Jurkat, Clone E6-1 (cell line): ENCODE data around the gene GPR156. TPM values are rescaled to one million over a fixed set of nuclear protein-coding genes. Genes with fewer than 3 reads are reported as not detected.
"Not testable (repeated sequence)": the region's sequence is repeated elsewhere in the genome, so short reads cannot be mapped to it uniquely, and the experiment has no call there.

Source experiments
- DNase-seq: peaks from one replicate; pipeline ENCODE4 v3.0.0-alpha.2; 2011; ENCODE audit warnings: low read depth, low spot score
- H3K4me3 ChIP-seq: 2 replicates; pipeline ENCODE4 v1.5.1; 2011; ENCODE audit warnings: mild to moderate bottlenecking, low read length, control low read depth, moderate library complexity
- polyA plus RNA-seq: library from polyadenylated mRNA; unstranded; fragments of >200 nt; gene quantifications from one replicate; pipeline ENCODE4 v1.2.1, GENCODE V29; 2012; ENCODE audit warnings: missing spikeins; ENCODE audit not compliant: insufficient read length, insufficient read depth

GPR156 gene
- not detected for polyA plus RNA-seq

DNA sequence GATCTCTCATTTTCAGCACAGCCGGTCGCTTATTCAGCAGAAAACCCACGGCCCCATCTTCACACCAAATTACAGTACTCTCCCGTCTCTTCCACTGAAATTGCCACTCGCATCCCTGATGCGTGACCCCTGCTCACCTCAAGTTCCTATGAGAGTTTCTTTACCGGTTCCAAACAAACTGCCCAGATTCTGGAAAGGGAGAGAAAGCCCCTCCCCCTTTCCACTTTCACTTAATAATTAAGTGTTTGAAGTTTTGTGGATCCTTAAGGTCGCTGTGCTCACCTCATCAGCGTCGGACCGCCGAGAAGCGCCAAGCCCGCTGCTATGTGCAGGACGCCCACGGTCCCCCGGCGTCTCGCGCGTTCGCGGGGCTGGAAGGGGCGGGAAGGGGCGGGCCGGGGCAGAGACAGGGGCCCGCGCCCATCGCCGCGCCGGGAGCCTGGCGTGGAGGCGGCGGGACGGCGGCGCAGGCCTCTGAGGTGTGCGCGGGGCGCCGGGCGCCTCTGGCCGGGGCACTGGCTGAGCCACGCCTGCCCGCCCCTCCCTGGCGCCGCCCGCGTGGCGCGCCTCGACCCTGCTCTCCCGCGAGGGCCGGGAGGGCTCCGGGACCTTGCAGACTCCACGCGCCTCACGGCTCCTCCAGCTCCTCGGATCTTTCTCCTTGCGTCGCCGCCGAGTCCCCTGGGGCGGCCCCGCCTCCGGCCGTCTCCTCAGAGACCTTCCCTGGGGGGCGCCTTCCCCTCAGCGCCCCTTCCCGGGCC lies at the start of gene GPR156:
Gene GPR156 (minus strand): TSS at position 476 of the 761 bp plus-strand sequence. CDS start 41,124 bp downstream, outside the sequence.
- DNase-seq = no peak
- H3K4me3 ChIP-seq = no peak within 1 kb of the TSS

- H3K4me3 ChIP-seq = no peak overlapping the region
- no peak for DNase-seq
These were observed 47.6 kb upstream of the GPR156 start for GRCh38 chr3:120332646-120333045.

DNA sequence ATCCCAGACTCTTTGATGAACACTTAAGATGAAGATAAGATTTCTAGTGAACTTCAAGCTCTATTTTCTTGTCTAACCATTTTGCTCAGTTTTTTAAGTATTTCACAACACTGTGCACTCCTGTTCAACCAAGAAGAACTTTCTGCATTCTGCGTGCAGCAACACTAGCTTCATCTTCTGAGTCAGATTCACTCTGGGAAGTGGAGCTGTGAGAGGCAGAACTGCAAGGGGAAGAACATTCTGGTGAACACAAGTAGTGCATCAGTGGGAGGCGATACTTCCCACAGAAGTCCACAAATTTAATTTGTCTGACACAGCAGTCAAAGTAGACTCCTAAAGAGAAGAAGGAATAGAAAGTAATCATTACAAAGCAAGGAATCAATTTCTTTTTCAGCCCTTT lies 46.1 kb upstream of the GPR156 start:
- H3K4me3 ChIP-seq = no peak overlapping the region
- DNase-seq = no peak

- DNase-seq = no peak
- no peak overlapping the region for H3K4me3 ChIP-seq
These were observed 41.8 kb upstream of the GPR156 start for GRCh38 chr3:120326784-120327183.

DNA sequence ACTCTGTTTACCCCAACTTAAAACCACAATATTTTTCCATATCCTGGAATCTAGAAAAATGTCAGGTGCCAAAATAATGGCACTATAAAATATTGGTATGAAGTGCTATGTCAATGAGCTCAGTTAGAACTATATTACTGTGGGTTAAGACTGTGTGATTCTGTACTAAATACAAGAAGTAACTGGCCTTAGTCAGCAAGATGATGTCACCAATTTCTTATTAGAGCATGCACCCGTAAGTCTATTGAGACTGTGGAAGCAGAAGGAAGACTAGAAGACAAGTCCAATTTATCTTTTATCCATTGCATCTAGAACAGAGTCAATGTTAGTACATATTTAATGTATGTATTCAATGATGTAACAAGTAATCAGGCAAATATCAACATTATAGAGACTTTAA lies 39.2 kb upstream of the GPR156 start:
- H3K4me3 ChIP-seq = no peak overlapping the region
- no peak for DNase-seq

DNA sequence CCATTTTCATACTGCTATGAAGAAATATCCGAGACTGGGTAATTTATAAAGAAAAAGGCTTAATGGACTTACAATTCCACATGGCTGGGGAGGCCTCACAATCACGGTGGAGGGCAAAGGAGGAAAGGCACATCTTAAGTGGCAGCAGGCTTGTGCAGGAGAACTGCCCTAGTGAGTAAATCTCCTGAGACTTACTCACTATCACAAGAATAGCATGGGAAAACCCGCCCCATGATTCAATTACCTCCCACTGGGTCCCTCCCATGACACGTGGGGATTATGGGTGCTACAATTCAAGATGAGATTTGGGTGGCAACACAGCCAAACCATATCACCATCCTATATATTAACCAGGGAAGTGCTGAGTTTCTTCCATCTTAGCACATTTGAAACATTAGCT lies 38.7 kb upstream of the GPR156 start:
- DNase-seq, H3K4me3 ChIP-seq: not testable (repeated sequence)

DNA sequence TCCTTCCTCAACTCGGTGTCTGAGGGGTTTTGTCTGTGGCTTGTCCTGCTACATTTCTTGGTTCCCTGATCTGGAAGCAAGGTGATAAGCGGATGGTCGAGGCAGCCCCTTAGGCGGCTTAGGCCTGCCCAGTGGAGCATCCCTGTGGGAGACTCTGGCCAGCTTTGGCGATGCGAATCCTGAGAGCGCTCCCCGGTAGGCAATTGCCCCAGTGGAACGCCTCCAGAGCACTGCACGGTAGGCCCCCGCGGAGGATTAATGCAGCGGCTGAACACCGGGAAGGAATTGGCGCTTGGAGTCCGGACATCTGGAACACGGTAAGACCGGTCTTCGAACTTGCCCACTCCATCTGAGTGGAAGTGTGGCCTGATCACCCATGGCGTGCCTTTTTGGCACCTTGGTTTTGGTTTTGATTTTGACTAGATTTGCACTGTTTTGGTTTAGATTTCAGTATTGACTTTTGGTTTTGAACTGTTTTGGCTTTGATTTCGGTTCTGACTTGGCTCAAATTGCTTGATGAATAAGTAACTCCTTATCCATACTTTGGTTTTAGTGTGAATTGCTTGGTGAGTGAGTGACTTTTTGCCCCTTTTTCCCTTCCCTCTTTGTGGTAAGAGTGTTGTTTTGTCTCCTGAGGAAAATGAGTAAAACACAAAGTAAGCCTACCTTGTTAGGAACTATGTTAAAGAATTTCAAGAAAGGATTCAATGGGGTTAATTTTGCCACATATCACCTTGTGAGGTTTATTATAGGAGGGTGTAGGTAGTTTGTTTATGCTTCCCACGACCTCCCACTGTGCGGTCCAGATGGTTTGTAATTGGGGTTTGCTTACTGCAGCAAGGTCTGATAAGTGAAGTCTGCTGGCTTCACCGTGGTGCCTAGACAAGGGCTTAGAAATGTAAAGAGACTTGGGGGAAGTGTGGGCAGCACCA lies 27.1 kb upstream of the GPR156 start:
- no peak overlapping the region for H3K4me3 ChIP-seq
- DNase-seq = no peak

DNA sequence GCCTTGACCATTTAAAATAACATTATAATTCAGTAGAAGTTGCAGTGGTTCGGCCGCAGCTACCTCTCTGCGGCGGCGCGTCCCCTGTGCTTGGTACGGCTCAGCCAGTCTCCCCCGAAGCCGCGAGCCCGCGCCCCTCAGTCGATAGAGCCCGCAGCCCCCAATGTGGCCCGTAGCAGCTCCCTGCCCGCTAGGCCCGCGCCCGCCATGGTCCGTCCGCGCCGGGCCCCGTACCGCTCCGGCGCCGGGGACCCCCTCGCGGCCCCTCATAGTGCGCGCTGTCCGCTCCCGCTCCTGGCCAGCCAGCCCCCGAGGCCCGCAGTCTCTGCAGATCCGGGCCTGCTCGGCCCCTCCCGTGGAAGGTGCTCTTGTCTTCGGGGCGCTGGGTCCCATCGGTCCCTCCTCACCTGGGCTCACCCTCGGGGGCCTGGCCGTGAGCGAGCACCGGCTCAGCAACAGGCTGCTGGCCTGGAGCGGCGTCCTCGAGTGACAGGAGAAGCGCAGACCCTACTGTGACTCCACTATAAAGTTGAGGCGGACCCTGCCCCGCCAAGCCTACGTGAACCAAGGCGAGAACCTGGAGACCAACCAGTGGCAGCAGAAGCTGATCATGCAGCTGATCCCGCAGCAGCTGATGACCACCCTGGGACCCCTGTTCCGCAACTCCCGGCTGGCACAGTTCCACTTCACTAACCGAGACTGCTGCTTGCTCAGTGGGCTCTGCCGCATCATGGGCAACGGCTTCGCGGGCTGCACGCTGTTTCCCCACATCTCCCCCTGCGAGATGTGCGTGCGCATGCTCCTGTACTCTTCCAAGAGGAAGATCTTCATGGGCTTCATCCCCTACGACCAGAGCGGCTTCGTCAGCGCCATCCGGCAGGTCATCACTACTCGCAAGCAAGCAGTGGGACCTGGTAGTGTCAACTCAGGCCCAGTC lies 21.8 kb upstream of the GPR156 start:
- DNase-seq = no peak
- H3K4me3 ChIP-seq = no peak overlapping the region

DNA sequence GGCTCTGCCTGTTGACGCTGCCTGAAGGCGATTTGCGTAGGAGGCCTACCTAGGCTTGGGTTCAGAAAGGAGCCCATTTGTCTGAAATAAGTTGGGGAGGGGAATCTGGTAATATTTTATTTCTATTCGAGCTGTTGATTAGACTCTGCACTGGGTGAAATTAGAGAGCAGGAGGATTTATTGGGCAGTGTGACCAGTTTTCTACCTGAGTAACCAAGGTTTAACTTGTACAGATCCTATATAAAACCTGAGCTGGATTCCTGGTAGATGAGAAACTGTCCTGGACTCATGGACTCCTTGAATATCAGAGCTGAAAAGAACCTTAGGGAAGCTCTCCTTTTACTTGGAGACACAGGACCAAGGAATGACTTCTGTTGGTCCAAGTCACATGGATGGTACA lies 19.6 kb upstream of the GPR156 start:
- H3K4me3 ChIP-seq = no peak overlapping the region
- DNase-seq = no peak

DNA sequence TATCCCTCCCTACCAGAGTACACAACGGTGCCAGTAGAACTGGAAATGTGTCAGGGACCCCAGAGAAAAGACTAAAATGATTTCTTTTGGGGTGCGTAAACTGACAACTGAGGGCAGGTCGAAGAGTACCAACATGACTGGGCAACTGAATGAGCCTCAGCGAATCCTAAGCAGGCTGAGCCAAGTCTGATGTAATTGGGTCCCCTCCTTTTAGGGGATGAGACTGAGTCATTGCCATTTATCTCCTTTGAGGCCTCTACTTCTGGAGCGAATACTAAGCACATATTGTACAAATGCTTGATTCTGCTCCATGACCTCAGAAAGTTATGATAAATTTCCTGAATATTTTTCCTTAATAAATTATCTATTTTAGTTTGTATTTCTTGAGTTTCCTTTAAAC lies 17.3 kb upstream of the GPR156 start:
- no peak overlapping the region for H3K4me3 ChIP-seq
- DNase-seq = no peak

GRCh38 chr3:120300971-120301370 lies 15.9 kb upstream of the GPR156 start:
- H3K4me3 ChIP-seq = no peak overlapping the region
- no peak for DNase-seq

DNA sequence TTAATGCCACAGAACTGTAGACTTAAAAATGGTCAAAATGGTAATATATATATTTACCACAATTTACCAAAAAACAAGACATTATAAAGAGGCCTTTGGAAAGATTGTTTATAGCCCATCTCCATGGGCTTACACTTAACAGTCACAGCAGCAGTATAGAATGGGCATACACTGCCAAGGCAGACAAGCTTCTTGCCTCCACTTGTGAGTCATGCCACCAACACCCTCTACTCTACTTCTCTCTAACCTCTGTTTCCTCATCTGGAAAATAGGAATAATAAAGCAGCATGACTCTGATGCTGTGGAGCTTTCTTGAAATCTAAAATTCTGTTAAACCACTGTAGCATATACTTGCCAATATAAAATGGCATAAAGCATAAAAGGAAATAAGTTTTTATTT lies 14.4 kb upstream of the GPR156 start:
- DNase-seq = no peak
- no peak overlapping the region for H3K4me3 ChIP-seq

- DNase-seq = no peak
These were observed 14.0 kb upstream of the GPR156 start for GRCh38 chr3:120298996-120299395.

GRCh38 chr3:120291552-120291951 lies 6.5 kb upstream of the GPR156 start:
- not testable (repeated sequence) for H3K4me3 ChIP-seq, DNase-seq

More at GRCh38 chr3:120298996-120299395, 14.0 kb upstream of the GPR156 start:
- H3K4me3 ChIP-seq = no peak overlapping the region

- no peak for DNase-seq
- H3K4me3 ChIP-seq = no peak overlapping the region
These were observed 4.6 kb upstream of the GPR156 start for GRCh38 chr3:120289636-120290035.

GRCh38 chr3:120286465-120286864 lies 1.4 kb upstream of the GPR156 start:
- no peak for DNase-seq
- no peak overlapping the region for H3K4me3 ChIP-seq

DNA sequence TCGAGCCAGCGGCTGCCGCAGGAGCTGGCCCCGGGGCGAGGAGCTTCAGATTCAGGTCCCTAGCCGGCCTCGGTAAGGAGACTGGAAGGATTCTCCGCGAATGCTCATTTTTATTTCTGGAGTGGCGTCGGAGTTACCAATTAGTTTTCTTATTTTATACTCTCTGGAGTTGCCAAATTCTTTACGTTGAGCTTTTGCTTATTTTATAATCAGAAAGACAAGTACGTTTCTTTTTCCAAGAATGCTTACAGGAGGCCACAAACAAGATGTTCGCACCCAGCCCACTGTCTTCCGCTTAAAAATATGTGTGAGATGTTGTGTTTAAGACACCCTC lies 453 bp upstream of the GPR156 start:
- DNase-seq = no peak
- H3K4me3 ChIP-seq = no peak overlapping the region

- DNase-seq = no peak
- H3K4me3 ChIP-seq = no peak overlapping the region
These were observed 3.8 kb downstream of the GPR156 start for GRCh38 chr3:120281261-120281660.

DNA sequence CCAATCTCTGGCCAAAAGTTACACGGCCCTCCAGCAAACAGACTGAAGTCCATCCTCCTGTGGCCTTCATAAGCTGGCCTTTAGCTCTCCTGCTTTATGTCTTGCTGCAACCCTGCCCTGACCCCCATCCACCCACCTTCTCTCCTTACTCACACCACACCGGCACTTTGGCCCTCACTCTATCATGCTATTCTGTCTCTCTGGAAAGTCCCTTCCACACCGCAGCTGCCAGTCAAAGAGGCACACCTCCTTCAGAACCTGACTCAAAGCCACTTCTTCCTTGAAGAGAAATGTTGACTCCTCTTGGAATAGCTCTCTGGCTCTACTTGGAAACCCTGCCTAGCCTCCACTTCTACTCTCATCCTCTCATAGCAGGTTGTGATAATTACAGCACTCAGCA lies 4.5 kb downstream of the GPR156 start:
- DNase-seq = no peak
- no peak overlapping the region for H3K4me3 ChIP-seq
